Stomach smooth muscle (tissue), 2 donors: Measurements from ENCODE around the gene PEX14.

Source experiments
- H3K27ac ChIP-seq: one replicate; pipeline ENCODE4 v1.7.0; 2013; ENCODE audit warnings: mild to moderate bottlenecking, low read length, inconsistent platforms
- H3K27me3 ChIP-seq, 2 donors: one replicate each; pipeline ENCODE4 v1.7.0; 2013; ENCODE audit warnings: low read length in 2 of 2; ENCODE audit not compliant: insufficient read depth in 2 of 2, control insufficient read depth in 1 of 2
- H3K36me3 ChIP-seq, 2 donors: one replicate each; pipeline ENCODE4 v1.7.0; 2013; ENCODE audit warnings: low read length in 2 of 2; ENCODE audit not compliant: control insufficient read depth in 2 of 2, insufficient read depth in 2 of 2
- H3K4me1 ChIP-seq: one replicate; pipeline ENCODE4 v1.7.0; 2013; ENCODE audit warnings: low read length; ENCODE audit not compliant: control insufficient read depth, insufficient read depth
- H3K4me3 ChIP-seq, 2 donors: one replicate each; pipeline ENCODE4 v1.7.0; 2013; ENCODE audit warnings: low read length in 2 of 2
- H3K9ac ChIP-seq, 2 donors: one replicate each; pipeline ENCODE4 v1.7.0; 2013; ENCODE audit warnings: low read length in 2 of 2, mild to moderate bottlenecking in 1 of 2
- H3K9me3 ChIP-seq, 2 donors: one replicate each; pipeline ENCODE4 v1.7.0; 2013; ENCODE audit warnings: low read length in 2 of 2; ENCODE audit not compliant: control insufficient read depth in 2 of 2
- donor health status: healthy.
- donor health status: Pancreatic carcinoma.

PEX14 gene

DNA sequence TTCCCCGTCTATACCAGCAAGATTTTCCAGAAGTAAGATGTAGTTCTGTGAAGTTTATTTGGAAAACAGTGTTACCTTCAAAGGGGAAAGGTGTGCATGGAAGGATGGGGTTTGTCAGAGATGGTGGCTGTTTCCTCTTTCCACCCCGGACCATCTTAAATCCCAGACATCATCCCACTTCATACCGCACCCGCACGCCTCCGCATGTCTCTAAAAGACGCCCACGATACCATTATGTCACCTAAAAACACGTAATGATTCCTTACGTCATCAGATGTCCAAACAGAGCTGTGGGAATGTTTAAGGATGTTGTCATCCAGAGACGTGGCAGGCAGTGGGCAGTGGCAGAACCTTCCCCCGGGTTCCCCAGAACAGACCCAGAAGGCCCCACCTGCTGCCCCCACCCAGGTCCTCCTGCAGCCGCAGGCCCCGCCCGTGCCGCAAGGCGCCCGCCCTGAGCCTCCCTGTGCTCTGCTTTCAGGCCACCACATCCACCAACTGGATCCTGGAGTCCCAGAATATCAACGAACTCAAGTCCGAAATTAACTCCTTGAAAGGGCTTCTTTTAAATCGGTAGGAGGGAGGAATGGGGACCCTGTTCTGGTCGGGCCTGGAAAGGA is 152.2 kb downstream of the PEX14 start:
- Histone ChIP-seq H3K27me3 (no peaks in the 10 kb centered on the region), H3K27ac (no peak overlapping the region), H3K4me3 (no peak overlapping the region), H3K4me1 (peaks cover 30% of the 10 kb centered on the region), H3K9me3 (no peaks in the 10 kb centered on the region), H3K9ac (no peak overlapping the region), H3K36me3 (peaks cover 4 to 18% of the 10 kb centered on the region in 2 donors)

DNA sequence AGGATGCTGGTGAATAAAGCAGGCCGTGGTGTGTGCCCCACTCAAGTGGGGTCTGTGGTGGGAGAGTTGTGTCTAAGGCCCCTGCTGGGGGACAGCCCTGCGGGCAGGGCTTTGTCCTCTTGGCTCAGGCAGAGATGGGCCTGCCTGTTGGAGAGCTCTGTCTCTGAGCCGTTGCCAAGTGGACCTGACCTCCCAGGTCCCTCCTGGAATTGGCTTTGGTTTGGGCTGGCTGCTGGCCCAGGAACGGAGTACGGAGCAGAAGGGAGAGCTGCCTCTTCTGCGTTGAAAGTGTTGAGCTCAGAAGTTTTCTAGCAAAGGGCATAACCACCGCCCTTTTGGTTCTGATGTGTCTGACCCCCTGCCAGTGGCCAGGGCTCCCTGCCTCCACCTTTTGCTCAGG is 153.9 kb downstream of the PEX14 start:
- peak overlapping the region in 1 of 2 donors; percentile 2 for H3K9ac ChIP-seq
- H3K27ac ChIP-seq, result peak overlapping the region; percentile 69
- peaks cover 30% of the 10 kb centered on the region for H3K4me1 ChIP-seq
- no peak overlapping the region for H3K4me3 ChIP-seq
- H3K9me3 ChIP-seq, result no peaks in the 10 kb centered on the region
- H3K27me3 ChIP-seq, result no peaks in the 10 kb centered on the region
- H3K36me3 ChIP-seq, result peaks cover 4 to 8% of the 10 kb centered on the region in 2 donors

DNA sequence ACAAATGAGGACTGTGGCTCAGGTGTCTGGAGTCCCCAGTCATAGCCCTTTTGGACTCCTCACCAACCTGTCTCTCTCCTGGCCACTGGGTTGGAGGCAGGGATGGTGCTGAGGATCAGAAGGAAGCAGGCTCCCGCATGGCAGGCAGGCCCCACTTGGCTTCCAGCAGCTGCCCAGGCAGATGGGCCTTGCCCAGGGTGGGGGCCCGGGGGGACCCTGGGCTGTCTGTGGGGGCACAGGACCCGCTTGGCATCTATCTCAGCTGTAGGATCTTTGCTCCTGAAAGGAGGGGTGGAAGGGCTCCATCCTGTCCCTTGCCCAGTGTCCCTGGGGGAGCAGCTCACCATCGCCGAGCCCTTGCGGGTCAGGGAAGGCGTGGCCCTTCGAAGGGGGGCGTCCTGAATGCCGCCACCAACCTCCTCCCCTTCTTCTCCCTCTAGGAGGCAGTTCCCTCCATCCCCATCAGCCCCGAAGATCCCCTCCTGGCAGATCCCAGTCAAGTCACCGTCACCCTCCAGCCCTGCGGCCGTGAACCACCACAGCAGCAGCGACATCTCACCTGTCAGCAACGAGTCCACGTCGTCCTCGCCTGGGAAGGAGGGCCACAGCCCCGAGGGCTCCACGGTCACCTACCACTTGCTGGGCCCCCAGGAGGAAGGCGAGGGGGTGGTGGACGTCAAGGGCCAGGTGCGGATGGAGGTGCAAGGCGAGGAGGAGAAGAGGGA is 154.5 kb downstream of the PEX14 start:
- H3K9ac ChIP-seq, result peak overlapping the region in 1 of 2 donors; percentile 2
- H3K27ac ChIP-seq, result peak overlapping the region; percentile 69
- peaks cover under 1 to 6% of the 10 kb centered on the region in 2 donors for H3K36me3 ChIP-seq
- H3K27me3 ChIP-seq, result no peaks in the 10 kb centered on the region
- peaks cover 30% of the 10 kb centered on the region for H3K4me1 ChIP-seq
- H3K9me3 ChIP-seq, result no peaks in the 10 kb centered on the region
- no peak overlapping the region for H3K4me3 ChIP-seq

DNA sequence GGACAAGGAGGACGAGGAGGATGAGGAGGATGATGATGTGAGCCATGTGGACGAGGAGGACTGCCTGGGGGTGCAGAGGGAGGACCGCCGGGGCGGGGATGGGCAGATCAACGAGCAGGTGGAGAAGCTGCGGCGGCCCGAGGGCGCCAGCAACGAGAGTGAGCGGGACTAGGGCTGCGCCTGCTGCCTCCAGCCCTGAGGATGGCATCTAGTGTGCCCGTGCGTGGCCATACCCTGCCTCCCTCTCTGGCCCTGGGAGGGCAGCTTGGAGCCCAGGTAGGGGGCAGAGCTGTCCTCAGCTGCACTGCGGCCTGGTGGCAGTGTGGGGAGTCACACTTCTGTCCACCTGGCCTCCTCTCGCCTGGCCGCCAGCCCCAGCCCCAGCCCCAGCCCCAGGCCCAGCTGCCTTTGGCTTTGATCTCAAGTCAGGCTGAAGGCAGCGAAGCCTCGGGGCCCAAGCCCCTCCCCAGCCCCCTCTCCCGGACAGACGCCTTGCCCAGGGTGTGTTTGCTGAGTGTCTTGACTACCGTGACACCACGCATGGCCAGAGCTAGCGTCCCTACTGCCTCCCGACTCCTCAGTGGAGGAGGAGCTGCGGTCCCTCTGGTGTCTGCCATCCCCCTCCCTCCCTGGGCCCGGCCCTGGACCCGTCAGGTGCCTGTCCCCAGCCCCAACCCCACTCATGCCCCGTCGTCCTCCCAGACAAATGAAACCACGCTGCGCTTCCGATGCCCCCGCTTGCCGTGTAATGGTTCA is 155.2 kb downstream of the PEX14 start:
- H3K36me3 ChIP-seq, result peaks cover 0 to 2% of the 10 kb centered on the region in 2 donors
- H3K27ac ChIP-seq, result peak overlapping the region; percentile 69
- H3K9ac ChIP-seq, result no peak overlapping the region
- H3K9me3 ChIP-seq, result no peaks in the 10 kb centered on the region
- no peak overlapping the region for H3K4me3 ChIP-seq
- H3K27me3 ChIP-seq, result no peaks in the 10 kb centered on the region
- H3K4me1 ChIP-seq, result peaks cover 31% of the 10 kb centered on the region

DNA sequence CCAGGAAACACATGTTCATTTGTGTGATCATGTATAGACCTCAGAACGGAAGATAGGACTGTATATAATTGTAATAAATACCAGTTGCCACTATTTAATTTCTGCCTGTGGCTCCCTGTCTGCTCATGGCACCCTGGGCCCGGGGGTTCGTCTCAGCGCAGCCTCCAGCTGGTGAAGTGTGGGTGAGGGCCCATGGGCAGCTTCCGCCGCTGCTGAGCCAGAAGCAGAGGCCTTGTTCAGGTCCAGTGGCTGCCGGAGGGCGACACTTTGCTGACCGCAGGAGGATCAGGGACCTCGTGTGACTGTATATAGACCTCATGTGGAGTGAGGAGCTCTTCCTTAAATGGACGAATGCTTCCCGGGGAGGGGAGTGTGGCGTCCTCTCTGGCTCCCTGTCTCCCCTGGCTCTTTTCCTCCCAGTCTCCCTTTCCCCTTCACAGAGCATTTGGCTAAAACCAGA is 155.9 kb downstream of the PEX14 start:
- Histone ChIP-seq H3K9ac (no peak overlapping the region), H3K27ac (peak overlapping the region; percentile 71), H3K36me3 (peaks cover 0 to 2% of the 10 kb centered on the region in 2 donors), H3K27me3 (no peaks in the 10 kb centered on the region), H3K9me3 (no peaks in the 10 kb centered on the region), H3K4me1 (peaks cover 38% of the 10 kb centered on the region), H3K4me3 (no peak overlapping the region)

DNA sequence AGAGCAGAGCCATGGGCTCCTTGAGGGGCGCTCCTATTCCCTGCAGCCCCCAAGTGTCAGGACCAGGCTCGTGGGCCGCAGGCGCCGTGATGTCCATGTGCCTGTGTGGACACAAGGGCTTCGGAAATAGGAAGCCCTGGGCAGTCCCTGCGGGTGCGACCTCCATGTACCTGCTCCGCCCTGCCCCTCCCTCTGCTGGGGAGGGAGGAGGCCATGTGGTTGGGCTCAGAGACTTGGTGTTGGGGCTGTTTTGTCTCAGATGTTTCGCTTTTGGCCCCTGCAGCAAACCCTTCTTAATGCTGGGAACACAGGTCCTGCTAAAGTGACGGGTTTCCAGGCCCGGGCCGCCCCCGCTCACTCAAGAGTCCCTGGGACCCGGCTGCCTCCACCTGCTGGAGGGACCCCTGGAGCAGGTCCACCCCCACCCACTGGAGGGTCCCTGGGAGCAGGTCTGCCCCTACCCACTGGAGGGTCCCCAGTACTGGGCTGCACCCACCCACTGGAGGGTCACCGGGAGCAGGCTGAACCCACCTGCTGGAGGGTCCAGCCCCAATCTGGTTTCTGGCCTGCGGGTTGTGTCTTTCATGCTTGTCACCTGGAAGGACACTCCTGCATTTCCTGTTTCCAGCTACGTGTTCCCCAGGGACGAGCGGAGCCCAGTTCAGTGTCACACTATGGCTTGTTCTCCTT is 156.5 kb downstream of the PEX14 start:
- no peak overlapping the region for H3K4me3 ChIP-seq
- H3K27me3 ChIP-seq, result no peaks in the 10 kb centered on the region
- no peak overlapping the region for H3K9ac ChIP-seq
- peak overlapping the region; percentile 71 for H3K27ac ChIP-seq
- no peaks in the 10 kb centered on the region for H3K9me3 ChIP-seq
- H3K36me3 ChIP-seq, result peaks cover 0 to 2% of the 10 kb centered on the region in 2 donors
- peaks cover 43% of the 10 kb centered on the region for H3K4me1 ChIP-seq

DNA sequence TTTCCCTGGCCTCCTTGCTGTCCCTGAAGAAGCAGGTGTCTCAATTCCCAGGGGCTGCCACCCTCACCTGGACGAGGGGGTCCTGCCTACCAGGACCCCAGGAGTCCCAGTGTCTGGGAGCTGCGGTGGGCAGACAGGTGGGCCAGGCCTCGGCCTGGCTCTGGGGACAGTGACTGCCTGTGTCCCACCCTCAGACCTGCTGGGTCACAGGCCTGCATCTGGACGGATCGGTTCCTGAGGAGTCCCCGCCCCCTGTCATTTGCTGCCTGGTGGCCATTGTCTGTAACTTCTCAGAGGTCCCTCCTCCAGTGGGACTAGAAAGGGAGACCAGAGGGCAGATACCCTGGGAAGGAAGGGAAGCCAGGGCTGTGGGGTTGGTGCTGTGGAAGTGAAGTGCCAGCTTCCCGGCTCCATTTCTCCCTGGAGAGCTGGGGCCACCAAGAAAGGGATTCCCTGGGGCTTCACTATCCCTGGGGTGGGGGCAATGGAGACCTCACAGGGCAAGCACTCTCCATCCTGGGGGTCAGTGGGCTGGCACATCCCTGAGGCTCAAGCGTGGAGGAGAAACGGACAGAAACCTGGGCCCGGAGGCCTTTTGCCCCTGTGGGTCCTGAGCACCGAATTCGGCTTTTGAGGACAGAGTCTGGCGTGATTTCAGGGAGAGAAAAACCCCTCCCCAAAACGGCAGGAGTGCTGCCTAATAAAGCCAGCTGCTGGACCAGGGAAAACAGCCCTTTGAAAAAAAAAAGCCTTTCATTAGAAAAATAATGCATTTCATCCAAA is 157.3 kb downstream of the PEX14 start:
- Histone ChIP-seq H3K4me3 (no peak overlapping the region), H3K27me3 (no peaks in the 10 kb centered on the region), H3K36me3 (no peaks in the 10 kb centered on the region), H3K27ac (peak overlapping the region; percentile 71), H3K9ac (no peak overlapping the region), H3K4me1 (peaks cover 43% of the 10 kb centered on the region), H3K9me3 (no peaks in the 10 kb centered on the region)

DNA sequence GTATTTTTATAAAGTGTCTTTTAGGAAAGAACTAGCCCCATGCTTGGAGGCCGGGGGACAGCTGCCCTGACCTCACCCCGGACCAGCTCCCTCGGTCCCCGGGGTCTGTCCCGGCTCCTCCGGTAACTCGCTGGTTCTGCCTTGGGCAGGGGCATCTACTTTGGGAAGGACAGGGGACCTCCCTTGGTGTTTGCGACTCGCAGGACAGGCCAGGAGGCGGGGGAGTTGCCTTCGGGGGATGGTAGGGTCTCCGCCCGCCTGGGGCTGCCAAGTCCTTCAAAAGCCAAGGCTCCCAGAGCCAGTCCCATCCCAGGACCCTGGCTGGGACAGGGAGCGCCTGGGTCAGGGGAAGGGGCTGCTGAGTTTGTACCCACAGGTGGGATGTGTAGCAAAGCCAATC is 157.9 kb downstream of the PEX14 start:
- Histone ChIP-seq H3K36me3 (no peaks in the 10 kb centered on the region), H3K27me3 (no peaks in the 10 kb centered on the region), H3K9me3 (no peaks in the 10 kb centered on the region), H3K4me1 (peaks cover 49% of the 10 kb centered on the region), H3K4me3 (no peak overlapping the region), H3K9ac (no peak overlapping the region), H3K27ac (peak overlapping the region; percentile 71)

DNA sequence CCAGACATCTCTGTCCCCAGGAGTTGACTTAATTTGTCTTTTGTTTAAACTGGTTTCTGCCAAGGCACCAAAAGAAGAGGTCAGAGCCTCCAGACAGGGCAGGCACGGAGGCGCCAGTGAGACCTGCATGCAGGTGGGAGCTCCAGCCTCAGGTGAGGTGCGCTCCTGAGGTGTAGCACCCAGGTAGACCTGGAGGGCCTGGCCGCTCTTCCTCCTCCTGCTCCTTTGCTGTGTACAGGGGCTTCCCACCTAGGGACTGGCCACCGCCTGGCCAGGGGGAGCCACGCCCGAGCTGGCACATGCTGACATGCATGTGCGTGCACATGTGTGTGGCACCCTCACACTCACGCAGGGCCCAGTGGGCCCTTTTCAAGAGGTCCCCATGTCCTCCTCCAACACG is 158.7 kb downstream of the PEX14 start:
- Histone ChIP-seq H3K4me1 (peaks cover 48% of the 10 kb centered on the region), H3K9me3 (no peaks in the 10 kb centered on the region), H3K4me3 (no peak overlapping the region), H3K36me3 (no peaks in the 10 kb centered on the region), H3K27ac (peak overlapping the region; percentile 71), H3K9ac (no peak overlapping the region), H3K27me3 (peaks cover 0 to 3% of the 10 kb centered on the region in 2 donors)

DNA sequence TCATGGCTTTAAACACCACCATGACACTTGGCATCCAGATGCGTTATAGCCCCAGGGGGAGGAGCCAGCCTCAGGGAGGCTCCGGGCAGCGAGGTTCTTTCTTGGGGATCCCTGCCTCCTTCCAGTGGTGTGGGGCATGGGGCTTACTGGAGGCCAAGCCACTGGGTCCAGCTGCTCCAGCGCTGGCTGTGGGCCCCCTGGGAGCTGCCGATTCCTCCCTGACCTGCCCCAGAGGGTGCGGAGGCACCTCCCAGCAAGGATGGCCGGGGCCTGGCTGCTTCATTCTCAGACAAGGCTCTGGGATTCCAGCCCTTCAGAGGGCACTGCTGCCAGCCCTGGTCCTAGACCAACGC is 159.3 kb downstream of the PEX14 start:
- H3K27me3 ChIP-seq, result peaks cover 0 to 4% of the 10 kb centered on the region in 2 donors
- H3K9ac ChIP-seq, result no peak overlapping the region
- H3K9me3 ChIP-seq, result no peaks in the 10 kb centered on the region
- no peaks in the 10 kb centered on the region for H3K36me3 ChIP-seq
- peak overlapping the region; percentile 24 for H3K27ac ChIP-seq
- H3K4me3 ChIP-seq, result no peak overlapping the region
- peaks cover 44% of the 10 kb centered on the region for H3K4me1 ChIP-seq
